HG03439 (cell line): ENCODE data around the gene DOCK6.

Experiments
- ATAC-seq: cut with Tn5 transposase; IDR thresholded peaks from one replicate; pipeline ENCODE4 v1.9.1; 2021; ENCODE audit warnings: mild to moderate bottlenecking, moderate library complexity; ENCODE audit not compliant: unreplicated experiment

The DOCK6 gene, protein sequence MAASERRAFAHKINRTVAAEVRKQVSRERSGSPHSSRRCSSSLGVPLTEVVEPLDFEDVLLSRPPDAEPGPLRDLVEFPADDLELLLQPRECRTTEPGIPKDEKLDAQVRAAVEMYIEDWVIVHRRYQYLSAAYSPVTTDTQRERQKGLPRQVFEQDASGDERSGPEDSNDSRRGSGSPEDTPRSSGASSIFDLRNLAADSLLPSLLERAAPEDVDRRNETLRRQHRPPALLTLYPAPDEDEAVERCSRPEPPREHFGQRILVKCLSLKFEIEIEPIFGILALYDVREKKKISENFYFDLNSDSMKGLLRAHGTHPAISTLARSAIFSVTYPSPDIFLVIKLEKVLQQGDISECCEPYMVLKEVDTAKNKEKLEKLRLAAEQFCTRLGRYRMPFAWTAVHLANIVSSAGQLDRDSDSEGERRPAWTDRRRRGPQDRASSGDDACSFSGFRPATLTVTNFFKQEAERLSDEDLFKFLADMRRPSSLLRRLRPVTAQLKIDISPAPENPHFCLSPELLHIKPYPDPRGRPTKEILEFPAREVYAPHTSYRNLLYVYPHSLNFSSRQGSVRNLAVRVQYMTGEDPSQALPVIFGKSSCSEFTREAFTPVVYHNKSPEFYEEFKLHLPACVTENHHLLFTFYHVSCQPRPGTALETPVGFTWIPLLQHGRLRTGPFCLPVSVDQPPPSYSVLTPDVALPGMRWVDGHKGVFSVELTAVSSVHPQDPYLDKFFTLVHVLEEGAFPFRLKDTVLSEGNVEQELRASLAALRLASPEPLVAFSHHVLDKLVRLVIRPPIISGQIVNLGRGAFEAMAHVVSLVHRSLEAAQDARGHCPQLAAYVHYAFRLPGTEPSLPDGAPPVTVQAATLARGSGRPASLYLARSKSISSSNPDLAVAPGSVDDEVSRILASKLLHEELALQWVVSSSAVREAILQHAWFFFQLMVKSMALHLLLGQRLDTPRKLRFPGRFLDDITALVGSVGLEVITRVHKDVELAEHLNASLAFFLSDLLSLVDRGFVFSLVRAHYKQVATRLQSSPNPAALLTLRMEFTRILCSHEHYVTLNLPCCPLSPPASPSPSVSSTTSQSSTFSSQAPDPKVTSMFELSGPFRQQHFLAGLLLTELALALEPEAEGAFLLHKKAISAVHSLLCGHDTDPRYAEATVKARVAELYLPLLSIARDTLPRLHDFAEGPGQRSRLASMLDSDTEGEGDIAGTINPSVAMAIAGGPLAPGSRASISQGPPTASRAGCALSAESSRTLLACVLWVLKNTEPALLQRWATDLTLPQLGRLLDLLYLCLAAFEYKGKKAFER (N-terminal part only)

DNA sequence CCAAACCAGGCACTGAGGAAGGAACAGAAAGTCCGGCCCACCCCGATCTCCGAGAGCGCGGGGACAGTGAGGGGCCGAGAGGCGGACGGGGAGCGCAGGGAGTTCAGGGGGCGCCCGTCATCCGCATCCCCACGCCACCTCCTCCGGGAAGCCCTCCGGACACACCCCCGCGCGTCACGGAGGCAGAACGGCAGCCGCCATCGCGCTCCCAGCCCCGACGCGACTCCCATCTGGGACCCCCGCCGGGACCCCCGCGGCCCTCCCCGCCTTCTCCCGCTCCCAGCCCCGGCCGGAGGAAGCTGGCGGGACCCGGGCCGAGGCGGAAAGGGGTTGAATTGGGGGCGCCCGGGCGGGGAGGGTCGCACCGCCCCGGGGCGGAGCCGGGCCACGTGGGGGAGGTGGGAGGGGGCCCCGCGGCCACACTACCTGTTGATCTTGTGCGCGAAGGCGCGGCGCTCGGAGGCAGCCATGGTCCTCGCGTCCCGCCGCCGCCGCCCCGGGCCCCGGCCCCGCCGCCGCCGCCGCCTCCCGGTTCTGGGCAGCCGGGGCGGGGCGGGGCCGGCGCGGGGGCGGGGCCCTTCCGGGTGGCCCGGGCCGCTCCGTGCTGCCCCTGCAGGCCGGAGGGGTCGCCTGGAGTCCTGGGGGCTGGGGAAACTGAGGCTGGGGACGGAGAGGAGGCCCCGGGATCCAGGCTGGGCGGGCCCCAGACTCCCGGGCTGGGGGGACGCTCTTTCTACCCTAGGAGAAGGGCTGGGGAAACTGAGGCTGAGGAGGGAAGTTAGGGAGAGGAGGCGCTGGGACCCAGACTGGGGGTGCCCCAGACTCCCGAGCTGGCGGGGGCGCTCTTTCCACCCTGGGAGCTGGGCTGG is at the start of gene DOCK6:
Gene DOCK6 (minus strand): TSS at position 554 of the 869 bp plus-strand sequence. CDS start 84 bp downstream, at position 470.
- ATAC-seq, result no peak

DNA sequence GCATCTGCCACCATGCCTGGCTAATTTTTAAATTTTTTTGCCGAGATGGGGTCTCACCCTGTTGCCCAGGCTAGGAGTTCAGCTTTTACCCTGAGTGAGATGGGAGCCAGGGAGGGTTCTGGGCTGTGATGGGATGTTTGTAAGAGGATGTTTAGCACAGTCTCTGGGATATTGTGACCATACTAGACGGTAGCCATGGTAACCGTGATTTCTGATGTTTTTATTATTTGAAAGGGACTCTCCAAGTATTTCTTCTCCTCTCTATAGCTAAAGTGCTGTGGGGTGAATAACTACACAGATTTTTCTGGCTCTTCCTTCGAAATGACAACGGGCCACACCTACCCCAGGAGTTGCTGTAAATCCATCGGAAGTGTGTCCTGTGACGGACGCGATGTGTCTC is 44.0 kb upstream of the DOCK6 start:
- ATAC-seq, result no peak

DNA sequence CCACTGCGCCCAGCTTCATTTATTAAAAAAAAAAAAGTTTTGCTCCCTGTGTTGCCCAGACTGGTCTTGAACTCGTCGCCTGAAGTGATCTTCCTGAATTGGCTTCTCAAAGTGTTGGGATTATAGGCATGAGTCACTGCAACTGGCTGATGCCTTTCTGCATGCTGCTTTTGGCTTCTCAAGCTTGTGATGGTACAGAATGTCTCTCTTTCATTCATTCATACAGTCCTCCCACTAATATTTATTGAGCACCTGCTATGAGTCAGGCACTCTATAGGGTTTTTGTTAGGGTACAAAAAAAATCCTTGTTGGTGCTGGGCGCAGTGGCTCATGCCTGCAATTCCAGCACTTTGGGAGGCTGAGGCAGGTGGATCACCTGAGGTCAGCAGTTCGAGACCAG is 42.6 kb upstream of the DOCK6 start:
- no peak for ATAC-seq

DNA sequence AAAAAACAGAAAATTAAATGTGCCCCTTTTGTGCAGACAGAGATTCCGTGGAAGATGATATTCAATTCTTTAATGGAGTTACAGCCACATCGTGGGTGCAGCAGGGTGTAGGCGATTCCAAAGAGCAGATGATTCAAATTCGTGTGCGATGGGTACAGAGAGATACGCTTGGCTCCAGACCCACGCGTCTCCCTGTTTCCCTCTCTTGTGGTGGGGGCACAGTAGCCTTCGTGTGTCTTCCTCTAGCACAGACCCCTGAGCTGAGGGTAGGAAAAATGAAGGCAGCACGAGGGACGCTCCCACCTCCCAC is 38.4 kb upstream of the DOCK6 start:
- no peak for ATAC-seq

DNA sequence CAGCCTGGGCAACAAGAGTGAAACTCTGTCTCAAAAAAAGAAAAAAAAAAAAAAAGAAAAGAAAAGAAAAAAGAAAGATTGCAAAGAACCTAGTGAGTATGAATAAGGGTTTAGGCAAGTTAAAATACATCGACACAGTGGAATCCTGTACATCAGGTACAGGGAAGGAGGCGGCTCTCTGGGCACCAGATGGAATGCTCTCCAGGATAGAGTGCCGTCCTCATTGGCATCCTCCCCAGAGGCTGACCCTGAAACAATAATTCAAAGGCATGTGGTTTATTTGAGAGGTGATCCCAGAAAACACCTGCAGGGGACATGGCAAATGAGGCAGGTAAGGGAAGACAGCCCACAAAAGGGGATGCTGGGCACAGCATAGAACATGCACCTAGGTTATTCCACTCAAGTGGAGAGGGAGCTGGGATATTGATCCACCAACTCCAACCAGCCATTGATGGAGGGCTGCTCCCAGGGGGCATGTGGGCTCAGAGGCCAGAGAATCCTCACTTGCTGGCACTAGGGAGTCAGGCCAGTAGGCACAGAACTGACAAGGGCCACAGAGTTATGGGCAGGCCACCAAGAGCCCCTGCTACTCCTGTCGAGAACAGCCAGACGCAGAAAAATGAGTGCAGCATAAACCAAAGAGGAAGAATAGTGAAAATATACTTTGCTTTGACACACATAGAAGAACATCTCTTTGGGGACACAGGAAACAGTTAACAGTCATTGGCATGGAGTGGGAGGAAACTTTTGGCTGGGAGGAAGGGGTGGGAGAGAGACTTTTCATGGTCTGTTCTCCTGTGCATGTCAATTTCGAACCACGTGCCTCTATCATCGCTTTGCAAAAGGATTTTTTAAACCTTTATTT is 37.9 kb upstream of the DOCK6 start:
- ATAC-seq, result no peak

DNA sequence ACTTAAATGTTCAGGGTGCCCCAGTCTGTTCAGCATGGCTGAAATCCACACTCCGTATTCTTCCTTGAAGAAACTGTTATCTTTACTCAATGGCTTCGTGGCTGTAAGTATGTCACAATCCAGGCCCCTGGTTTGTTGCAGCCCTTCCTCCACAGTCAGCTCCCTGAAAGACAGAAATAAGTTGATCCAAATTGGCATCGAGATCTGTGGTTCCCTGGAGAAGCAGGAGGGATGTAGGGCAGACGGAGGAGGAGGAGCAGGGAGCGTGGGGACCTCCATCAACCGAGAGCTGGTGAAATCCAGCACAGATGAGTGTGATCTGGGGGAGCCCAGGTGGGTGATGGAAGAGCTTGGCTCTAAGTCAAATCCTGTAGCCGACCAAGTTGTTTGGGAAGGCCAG is 33.9 kb upstream of the DOCK6 start:
- ATAC-seq, result no peak

DNA sequence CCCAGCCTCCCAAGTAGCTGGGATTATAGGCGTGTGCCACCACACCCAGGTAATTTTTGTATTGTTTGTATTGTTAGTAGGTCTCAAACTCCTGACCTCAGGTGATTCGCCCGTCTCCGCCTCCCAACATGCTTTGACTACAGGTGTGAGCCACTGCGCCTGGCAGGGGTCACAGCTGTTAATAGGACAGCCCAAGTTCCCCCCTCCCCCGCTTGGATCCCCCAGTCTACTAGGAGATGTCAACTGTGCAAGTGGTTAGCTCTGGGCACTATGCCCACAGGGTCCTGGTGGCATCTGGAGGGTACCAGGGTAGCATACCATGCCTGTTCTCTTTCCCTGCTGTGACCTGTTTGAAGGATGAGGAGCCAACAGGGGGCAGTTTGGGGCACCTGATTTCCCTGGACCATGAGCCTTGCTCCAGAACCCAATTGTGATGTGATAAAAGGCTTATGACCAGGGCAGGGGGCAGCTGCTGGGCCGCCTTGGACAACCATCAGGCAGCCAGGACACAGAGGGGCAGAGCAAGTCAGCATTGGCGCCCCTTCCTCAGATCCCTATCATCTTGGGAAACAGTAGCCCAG is 33.4 kb upstream of the DOCK6 start, which contains the start of gene TSPAN16:
Gene TSPAN16 (plus strand): TSS at position 496 of the 581 bp plus-strand sequence. CDS start 138 bp downstream, outside the sequence.
- no peak for ATAC-seq

DNA sequence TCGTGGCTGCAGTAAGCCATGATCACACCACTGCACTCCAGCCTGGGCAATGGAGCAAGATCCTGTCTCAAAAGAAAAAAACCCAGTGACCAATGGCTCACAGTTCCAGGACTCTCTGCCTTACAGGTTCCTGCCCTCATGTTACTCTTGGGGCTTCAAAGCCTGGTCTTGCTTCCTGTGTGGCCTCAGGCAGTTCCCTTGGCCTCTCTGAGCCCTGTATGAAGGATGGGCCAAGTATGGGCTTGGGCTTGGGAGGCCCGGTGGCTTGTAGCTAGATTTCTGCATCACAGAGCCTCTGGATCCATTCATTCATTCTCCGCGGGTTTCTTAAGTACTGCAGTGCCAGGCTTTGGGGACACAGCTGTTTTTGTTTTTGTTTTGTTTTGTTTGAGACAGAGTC is 32.9 kb upstream of the DOCK6 start:
- ATAC-seq, result no peak

DNA sequence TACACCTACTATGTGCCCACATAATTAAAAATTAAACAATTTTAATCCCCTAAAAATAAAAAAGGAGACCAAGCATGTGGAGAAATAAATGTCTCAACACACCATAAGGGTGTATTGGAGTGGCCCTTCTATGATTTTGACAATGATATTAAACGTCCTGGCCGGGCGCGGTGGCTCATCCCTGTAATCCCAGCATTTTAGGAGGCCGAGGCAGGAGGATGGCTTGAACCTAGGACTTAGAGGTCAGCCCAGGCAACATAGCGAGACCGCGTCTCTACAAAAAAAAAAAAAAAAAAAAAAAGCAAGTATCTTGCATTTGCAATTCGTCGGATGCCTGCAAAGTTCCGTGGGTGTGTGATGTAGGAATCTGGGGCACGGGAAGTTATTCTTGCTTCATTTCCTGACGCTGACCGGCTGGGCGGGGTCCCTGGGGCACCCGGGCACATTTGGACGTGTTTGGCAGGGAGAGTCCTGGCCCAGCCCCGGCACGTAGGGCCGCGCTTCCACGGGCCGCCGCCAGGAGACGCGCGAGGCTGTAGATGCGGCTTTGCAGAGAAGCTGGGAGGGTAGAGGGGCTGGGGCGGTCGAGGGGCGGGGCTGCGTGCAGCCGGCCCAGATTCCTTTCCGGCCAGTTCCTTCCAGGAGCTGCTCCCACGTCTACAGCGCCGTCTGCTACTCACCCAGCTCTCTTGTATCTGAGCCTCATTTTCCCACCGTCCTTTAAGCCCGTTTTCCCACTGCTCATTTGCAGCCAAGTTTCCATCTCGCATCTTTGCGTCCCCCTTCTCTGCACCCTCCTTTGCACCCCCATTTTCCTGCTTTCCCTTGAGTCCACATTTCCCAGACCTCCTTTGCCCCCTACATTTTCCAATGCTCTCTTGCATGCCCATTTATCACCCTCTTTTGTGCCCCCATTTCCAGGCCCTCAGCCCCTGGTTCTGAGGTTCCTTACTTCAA is 31.4 kb upstream of the DOCK6 start:
- ATAC-seq, result no peak

DNA sequence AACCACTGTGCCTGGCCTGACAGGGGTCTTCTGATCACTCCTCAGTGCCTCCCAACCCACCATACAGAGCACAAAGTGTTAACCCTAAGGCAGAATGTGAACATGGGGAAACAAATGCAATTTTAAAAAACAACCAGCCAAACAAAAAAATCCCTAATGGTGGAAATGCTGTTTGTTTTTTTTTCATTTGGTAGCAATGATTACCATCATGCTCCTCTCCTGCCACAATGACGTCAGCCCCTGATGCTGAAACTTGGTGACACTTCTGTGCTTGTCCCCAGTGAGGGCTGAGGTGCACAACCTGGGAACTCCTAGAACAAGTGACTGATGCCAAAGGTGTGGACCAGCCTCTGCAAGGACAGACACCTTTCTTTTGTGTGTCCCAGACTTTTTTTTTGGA is 29.7 kb upstream of the DOCK6 start:
- no peak for ATAC-seq

DNA sequence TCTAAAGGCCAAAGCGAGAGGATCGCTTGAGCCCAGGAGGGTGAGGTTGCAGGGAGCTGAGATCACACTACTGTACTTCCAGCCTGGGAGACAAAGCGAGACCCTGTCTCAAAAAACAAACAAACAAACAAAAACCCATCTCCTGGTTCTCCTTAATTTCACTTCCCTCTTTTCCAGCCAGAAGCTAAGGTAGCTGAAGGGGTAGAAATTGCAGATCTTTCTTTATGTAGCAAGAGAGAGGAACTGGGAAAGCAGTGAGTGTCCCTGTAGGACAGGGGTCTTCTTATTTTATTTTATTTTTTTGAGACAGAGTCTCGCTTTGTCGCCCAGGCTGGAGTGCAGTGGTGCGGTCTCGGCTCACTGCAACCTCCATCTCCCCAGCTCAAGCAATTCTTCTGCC is 29.1 kb upstream of the DOCK6 start:
- no peak for ATAC-seq

DNA sequence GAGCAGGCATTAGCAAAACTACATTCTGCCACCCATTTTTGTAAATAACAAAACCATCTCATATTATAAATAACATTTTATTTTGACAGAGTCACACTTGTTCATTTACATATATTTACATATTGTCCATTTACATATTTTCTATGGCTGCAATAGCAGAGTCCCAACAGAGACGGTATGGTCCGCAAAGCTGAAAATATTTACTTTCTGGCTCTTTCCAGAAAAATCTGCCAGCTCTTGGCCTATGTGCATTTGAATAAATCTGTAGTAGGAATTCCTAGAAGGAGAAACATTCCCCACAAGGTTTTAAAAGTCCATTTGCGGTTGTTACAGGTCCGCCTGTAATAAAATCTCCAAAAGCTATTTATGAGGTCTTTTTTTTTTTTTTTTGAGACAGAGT is 27.9 kb upstream of the DOCK6 start:
- no peak for ATAC-seq

DNA sequence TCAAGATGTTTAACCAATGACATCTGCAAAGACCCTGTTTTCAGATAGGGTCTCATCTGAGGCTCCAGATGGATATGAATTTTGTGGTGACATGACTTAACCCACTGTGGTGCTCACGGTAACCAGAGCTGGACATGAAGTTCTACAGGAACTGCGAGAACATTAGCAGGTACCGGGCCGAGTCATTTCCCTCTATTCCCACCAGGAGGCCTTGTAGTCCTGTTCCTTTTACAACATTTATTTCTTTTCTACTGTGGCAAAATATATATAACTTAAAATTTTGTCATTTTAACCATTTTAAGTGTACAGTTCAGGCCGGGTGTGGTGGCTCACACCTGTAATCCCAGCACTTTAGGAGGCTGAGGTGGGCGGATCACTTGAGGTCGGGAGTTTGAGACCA is 26.0 kb upstream of the DOCK6 start:
- ATAC-seq, result no peak

DNA sequence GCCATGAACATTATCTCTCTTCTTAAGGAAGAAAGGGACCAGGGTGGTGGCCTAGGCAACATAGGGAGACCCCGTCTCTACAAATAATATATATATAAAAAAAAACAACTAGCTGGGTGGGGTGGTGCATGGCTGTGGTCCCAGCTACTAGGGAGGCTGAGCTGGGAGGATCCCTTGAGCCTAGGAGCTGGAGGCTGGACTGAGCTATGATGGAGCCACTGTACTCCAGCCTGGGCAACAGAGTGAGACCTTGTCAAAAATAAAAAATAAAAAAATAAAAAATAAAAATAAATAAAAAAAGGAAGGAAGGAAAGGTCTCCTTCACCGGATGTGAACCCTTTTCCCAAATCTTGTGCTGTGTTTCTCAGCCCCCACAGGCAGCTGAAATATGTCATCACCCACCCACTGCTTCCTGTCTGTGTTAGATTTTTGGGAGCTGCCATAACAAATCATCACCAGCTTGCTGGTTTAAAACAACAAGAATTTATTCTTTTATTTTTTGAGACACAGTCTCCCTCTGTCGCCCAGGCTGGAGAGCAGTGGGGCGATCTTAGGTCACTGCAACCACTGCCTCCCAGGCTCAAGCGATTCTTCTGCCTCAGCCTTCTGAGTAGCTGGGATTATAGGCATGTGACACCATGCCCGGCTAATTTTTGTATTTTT is 24.1 kb upstream of the DOCK6 start:
- no peak for ATAC-seq

DNA sequence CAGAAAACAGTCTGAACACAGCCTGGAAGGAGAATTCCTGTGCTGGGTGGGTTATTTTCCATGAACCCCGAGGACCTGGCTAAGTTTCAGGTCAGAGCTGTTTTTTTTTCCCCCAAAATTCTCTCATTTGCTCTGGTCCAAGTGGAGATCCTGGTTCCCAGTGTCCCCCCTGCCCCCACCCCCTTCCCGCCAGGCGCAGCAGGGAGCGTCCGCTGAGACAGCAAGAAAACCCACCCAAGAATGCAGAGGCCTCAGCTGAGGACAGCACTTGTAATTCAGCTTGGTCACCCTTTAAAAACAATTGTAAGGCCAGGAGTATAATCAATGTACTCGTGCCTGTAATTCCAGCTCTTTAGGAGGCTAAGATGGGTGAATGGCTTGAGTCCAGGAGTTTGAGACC is 22.2 kb upstream of the DOCK6 start:
- no peak for ATAC-seq

DNA sequence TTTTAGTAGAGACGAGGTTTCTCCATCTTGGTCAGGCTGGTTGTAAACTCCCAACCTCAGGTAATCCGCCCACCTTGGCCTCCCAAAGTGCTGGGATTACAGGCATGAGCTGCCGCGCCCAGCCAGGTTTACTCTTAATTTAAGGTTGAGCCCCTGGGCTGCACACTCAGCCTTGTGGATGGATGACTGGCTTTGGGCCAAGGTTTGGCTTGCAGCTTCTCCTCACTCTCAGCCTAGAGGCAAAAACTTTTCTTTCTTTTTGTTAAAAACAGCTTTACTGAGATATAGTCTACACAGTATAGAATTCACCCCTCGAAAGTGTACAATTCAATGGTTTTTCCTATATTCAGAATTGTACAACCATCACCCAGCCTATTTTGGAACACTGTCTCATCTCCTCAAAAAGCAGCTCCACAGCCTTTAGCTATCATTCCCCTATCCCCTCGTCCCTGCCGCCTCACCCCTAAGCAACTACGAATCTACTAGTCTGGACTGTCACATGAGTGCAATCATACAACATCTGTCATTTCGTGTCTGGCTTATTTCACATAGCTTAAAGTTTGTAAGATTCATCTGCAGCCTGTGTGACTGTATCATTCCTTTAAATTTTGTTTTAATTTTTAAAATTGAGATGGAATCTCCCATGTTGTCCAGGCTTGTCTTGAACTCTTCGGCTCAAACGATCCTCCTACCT is 19.2 kb upstream of the DOCK6 start:
- no peak for ATAC-seq
